AG09319 (cell line): Measurements from ENCODE around the gene LRIF1.

ENCODE experiments used
- DNase-seq: peaks from one replicate; pipeline ENCODE4 v3.0.0-alpha.2; 2010; ENCODE audit warnings: low read depth; ENCODE audit errors: extremely low read depth
- CTCF ChIP-seq: IDR thresholded peaks from 2 replicates; pipeline ENCODE4 v1.5.1; 2011; ENCODE audit warnings: low read depth, mild to moderate bottlenecking, inconsistent platforms, low read length, moderate library complexity

LRIF1 gene

GRCh38 chr1:110927484-110928075, 36.1 kb downstream of the LRIF1 start:
- no peak for DNase-seq
- TF ChIP-seq CTCF, result no peak

GRCh38 chr1:110921953-110922352, 41.8 kb downstream of the LRIF1 start:
- DNase-seq, result no peak
- TF ChIP-seq CTCF, result no peak

GRCh38 chr1:110918016-110918415, 45.7 kb downstream of the LRIF1 start:
- no peak for TF ChIP-seq CTCF
- no peak for DNase-seq

- no peak for DNase-seq
- no peak for TF ChIP-seq CTCF
These were observed 46.9 kb downstream of the LRIF1 start for GRCh38 chr1:110916669-110917306.

- no peak for TF ChIP-seq CTCF
- DNase-seq, result no peak
These were observed 47.5 kb downstream of the LRIF1 start for GRCh38 chr1:110916274-110916668.

GRCh38 chr1:110915804-110916203, 47.9 kb downstream of the LRIF1 start:
- no peak for TF ChIP-seq CTCF
- DNase-seq, result no peak

GRCh38 chr1:110914676-110915075, 49.0 kb downstream of the LRIF1 start:
- no peak for DNase-seq
- TF ChIP-seq CTCF, result no peak
